GM18861 (cell line): Measurements from ENCODE around the gene RARRES2.
"Not testable (repeated sequence)": the region's sequence is repeated elsewhere in the genome, so short reads cannot be mapped to it uniquely, and the experiment has no call there.

Experiments used
- ATAC-seq: cut with Tn5 transposase; IDR thresholded peaks from one replicate; pipeline ENCODE4 v1.9.1; 2021; ENCODE audit not compliant: unreplicated experiment

The RARRES2 gene

GRCh38 chr7:150322114-150322832, 19.2 kb downstream of the RARRES2 start:
- ATAC-seq: no peak

- ATAC-seq: no peak
Measured at GRCh38 chr7:150321788-150322113, 19.7 kb downstream of the RARRES2 start.

- no peak for ATAC-seq
Measured at GRCh38 chr7:150317748-150318444, 23.5 kb downstream of the RARRES2 start.

GRCh38 chr7:150316987-150317386, 24.4 kb downstream of the RARRES2 start:
- not testable (repeated sequence) for ATAC-seq

GRCh38 chr7:150314639-150315239, 26.7 kb downstream of the RARRES2 start:
- ATAC-seq: no peak

- ATAC-seq: no peak
Measured at GRCh38 chr7:150313870-150314269, 27.6 kb downstream of the RARRES2 start.

- ATAC-seq: no peak
Measured at GRCh38 chr7:150313367-150313809, 28.0 kb downstream of the RARRES2 start.

- ATAC-seq: not testable (repeated sequence)
Measured at GRCh38 chr7:150312649-150313366, 28.6 kb downstream of the RARRES2 start.

GRCh38 chr7:150311711-150312110, 29.7 kb downstream of the RARRES2 start:
- ATAC-seq: no peak

GRCh38 chr7:150311146-150311545, 30.3 kb downstream of the RARRES2 start:
- ATAC-seq: no peak

GRCh38 chr7:150308575-150308974, 32.9 kb downstream of the RARRES2 start:
- ATAC-seq: no peak

GRCh38 chr7:150307904-150308303, 33.5 kb downstream of the RARRES2 start:
- ATAC-seq: no peak

- no peak for ATAC-seq
Measured at GRCh38 chr7:150307129-150307528, 34.3 kb downstream of the RARRES2 start.

- ATAC-seq: not testable (repeated sequence)
Measured at GRCh38 chr7:150306377-150306776, 35.1 kb downstream of the RARRES2 start.

GRCh38 chr7:150305903-150306284, 35.5 kb downstream of the RARRES2 start:
- not testable (repeated sequence) for ATAC-seq

GRCh38 chr7:150305259-150305902, 36.0 kb downstream of the RARRES2 start:
- not testable (repeated sequence) for ATAC-seq

GRCh38 chr7:150304499-150305258, 36.8 kb downstream of the RARRES2 start:
- not testable (repeated sequence) for ATAC-seq

GRCh38 chr7:150302908-150303310, 38.5 kb downstream of the RARRES2 start:
- ATAC-seq: not testable (repeated sequence)

GRCh38 chr7:150297978-150298377, 43.5 kb downstream of the RARRES2 start:
- ATAC-seq: not testable (repeated sequence)

- ATAC-seq: not testable (repeated sequence)
Measured at GRCh38 chr7:150296802-150297201, 44.6 kb downstream of the RARRES2 start.
